Mesodermal cell (in vitro differentiated cells): ENCODE measurements around the gene KIF18B.

Experiments
- H3K27ac ChIP-seq: 2 replicates; pipeline ENCODE4 v1.7.0; 2013; ENCODE audit warnings: mild to moderate bottlenecking, low read depth, low read length, moderate library complexity; ENCODE audit not compliant: severe bottlenecking
- H3K36me3 ChIP-seq: 2 replicates; pipeline ENCODE4 v1.7.1; 2013; ENCODE audit warnings: mild to moderate bottlenecking, low read length, moderate library complexity; ENCODE audit not compliant: control insufficient read depth, insufficient read depth
- H3K4me1 ChIP-seq: one replicate; pipeline ENCODE4 v1.7.1; 2013; ENCODE audit warnings: mild to moderate bottlenecking, low read length; ENCODE audit not compliant: insufficient read depth, control insufficient read depth, poor library complexity, severe bottlenecking
- H3K4me3 ChIP-seq: 2 replicates; pipeline ENCODE4 v1.7.0; 2013; ENCODE audit warnings: low read length, control low read depth, mild to moderate bottlenecking; ENCODE audit not compliant: insufficient read depth, poor library complexity, severe bottlenecking; ENCODE audit errors: extremely low read depth
- H3K9me3 ChIP-seq: 2 replicates; pipeline ENCODE4 v1.7.1; 2013; ENCODE audit warnings: mild to moderate bottlenecking, low read length, moderate library complexity; ENCODE audit not compliant: control insufficient read depth
- WGBS, 2 experiments: methylation state at CpG; one replicate each; pipeline ENCODE4 v1.1.5; 2013; ENCODE audit warnings: missing lambda C conversion rate in 2 of 2; ENCODE audit not compliant: insufficient coverage in 2 of 2; 5-methylcytosine and 5-hydroxymethylcytosine counted together

Gene KIF18B

DNA sequence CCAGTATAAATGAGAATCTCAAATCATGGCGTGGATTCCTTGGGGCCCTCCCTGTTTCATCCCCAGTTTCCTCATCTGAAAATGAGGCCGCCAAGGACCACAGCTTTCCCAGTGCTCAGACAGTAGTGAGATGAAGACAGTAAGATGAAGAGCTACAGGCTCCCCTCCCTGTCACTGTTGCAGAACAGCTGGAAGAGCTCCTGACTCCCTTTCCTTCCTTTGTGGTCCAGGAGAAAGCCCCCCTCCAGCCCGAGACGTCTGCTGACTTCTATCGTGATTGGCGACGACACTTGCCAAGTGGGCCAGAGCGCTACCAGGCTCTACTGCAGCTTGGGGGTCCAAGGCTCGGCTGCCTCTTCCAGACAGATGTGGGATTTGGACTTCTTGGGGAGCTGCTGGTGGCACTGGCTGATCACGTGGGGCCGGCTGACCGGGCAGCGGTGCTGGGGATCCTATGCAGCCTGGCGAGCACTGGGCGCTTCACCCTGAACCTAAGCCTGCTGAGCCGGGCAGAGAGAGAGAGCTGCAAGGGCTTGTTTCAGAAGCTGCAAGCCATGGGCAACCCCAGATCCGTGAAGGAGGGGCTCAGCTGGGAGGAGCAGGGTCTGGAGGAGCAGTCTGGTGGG is 45.3 kb downstream of the KIF18B start:
- WGBS, 2 experiments: 88 to 89% methylated on average over 15 of the region's 17 CpGs
- H3K27ac ChIP-seq: no peak overlapping the region
- peaks cover 44% of the 10 kb centered on the region for H3K4me1 ChIP-seq
- H3K4me3 ChIP-seq: no peak overlapping the region
- H3K36me3 ChIP-seq: no peaks in the 10 kb centered on the region
- no peaks in the 10 kb centered on the region for H3K9me3 ChIP-seq

- H3K4me3 ChIP-seq: no peak overlapping the region
- H3K36me3 ChIP-seq: no peaks in the 10 kb centered on the region
- H3K27ac ChIP-seq: peak overlapping the region; percentile 29
- H3K9me3 ChIP-seq: no peaks in the 10 kb centered on the region
- WGBS, 2 experiments: 85% methylated on average over 2 of the region's 4 CpGs; no CpG with 5 or more reads in 1 of the 2 experiments
- peaks cover 42% of the 10 kb centered on the region for H3K4me1 ChIP-seq
Observed at GRCh38 chr17:44901411-44901921, 46.1 kb downstream of the KIF18B start.

DNA sequence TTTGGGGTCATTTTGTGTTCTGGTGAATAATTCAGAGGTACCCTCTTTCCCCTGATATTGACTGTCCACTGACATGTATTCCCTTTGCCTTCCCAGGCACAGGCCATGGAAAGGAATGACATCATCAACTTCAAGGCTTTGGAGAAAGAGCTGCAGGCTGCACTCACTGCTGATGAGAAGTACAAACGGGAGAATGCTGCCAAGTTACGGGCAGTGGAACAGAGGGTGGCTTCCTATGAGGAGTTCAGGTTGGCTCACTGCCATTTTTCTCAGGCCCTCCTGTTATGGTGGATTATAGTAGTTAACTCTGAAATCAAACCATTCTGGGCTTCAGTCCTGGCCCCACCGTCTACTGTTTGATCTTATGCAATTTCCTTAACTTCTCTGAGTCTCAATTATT is 46.7 kb downstream of the KIF18B start:
- peaks cover 36% of the 10 kb centered on the region for H3K4me1 ChIP-seq
- no peaks in the 10 kb centered on the region for H3K9me3 ChIP-seq
- H3K4me3 ChIP-seq: no peak overlapping the region
- H3K27ac ChIP-seq: no peak overlapping the region
- WGBS, 2 experiments: 80 to 85% methylated on average over 2 of the region's 3 CpGs
- peaks cover 4% of the 10 kb centered on the region for H3K36me3 ChIP-seq

- Histone ChIP-seq H3K4me3 (peak within 1 kb of the TSS; percentile 78), H3K36me3 (peaks cover 18% of the 10 kb centered on the region), H3K9me3 (no peaks in the 10 kb centered on the region), H3K27ac (peak within 1 kb of the TSS; percentile 100), H3K4me1 (peaks cover 27% of the 10 kb centered on the region)
- WGBS, 2 experiments: 0% methylated on average over 41 to 54 of the region's 54 CpGs
Observed at GRCh38 chr17:44899074-44899782, 48.3 kb downstream of the KIF18B start, which contains the start of gene EFTUD2. Gene EFTUD2 (minus strand): TSS chr17:44899445. CDS start chr17:44894521, 4,924 bp downstream.

- WGBS, 2 experiments: 0% methylated on average over 6 of the region's 7 CpGs
Observed at GRCh38 chr17:44898768-44899073, 48.9 kb downstream of the KIF18B start.

GRCh38 chr17:44894642-44895041 is 52.9 kb downstream of the KIF18B start:
- H3K27ac ChIP-seq: no peak overlapping the region
- H3K36me3 ChIP-seq: peaks cover 55% of the 10 kb centered on the region
- no peaks in the 10 kb centered on the region for H3K9me3 ChIP-seq
- WGBS, 2 experiments: no CpG with 5 or more reads among the region's 4 CpGs
- peaks cover 5% of the 10 kb centered on the region for H3K4me1 ChIP-seq
- H3K4me3 ChIP-seq: no peak overlapping the region

More at GRCh38 chr17:44898768-44899073, 48.9 kb downstream of the KIF18B start:
- H3K9me3 ChIP-seq: no peaks in the 10 kb centered on the region
- H3K36me3 ChIP-seq: peaks cover 23% of the 10 kb centered on the region
- peak overlapping the region; percentile 100 for H3K27ac ChIP-seq
- H3K4me1 ChIP-seq: peaks cover 27% of the 10 kb centered on the region
- peak overlapping the region; percentile 78 for H3K4me3 ChIP-seq

DNA sequence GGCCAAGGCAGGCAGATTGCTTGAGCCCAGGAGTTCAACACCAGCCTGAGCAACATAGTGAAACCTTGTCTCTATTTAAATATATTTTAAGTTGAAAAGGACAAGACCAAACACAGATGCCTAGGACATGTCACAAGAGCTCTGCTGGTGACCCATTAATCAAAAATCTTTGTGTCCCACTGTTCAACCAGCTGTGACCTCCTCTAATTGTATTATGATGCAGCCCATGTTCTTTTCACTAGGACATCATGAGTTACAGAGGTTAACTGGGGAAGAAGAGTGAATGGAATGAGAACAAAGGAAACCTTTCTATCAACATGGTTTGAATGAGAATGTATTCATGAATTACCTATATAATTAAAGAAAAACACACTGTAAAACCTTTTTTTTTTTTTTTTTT is 55.3 kb downstream of the KIF18B start:
- Histone ChIP-seq H3K9me3 (no peaks in the 10 kb centered on the region), H3K4me3 (no peak overlapping the region), H3K27ac (no peak overlapping the region), H3K36me3 (peaks cover 66% of the 10 kb centered on the region), H3K4me1 (no peaks in the 10 kb centered on the region)

DNA sequence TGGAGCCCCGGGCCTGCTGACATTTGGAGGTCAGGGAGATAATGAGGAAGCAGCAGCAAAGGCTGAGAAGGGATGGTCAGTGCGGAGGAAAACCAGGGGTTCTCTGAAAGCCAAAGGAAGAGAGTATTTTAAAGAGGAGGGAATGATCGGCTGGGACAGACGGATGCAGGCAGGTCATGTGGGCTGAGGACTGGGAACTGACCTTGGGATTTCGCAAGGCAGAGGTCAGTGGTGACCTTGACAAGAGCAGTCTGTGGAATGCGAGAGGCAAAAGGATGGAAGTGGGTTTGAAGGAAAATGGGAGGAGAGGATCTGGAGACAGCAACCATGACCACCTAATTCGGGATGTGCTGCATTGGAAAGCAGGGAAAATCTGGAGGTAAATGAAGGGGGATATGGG is 58.6 kb downstream of the KIF18B start:
- H3K4me1 ChIP-seq: no peaks in the 10 kb centered on the region
- WGBS, 2 experiments: 93 to 100% methylated on average over 7 of the region's 7 CpGs
- no peak overlapping the region for H3K4me3 ChIP-seq
- peaks cover 79% of the 10 kb centered on the region for H3K36me3 ChIP-seq
- no peaks in the 10 kb centered on the region for H3K9me3 ChIP-seq
- no peak overlapping the region for H3K27ac ChIP-seq

GRCh38 chr17:44887971-44888954 is 59.3 kb downstream of the KIF18B start:
- peaks cover 80% of the 10 kb centered on the region for H3K36me3 ChIP-seq
- no peak overlapping the region for H3K4me3 ChIP-seq
- 95 to 96% methylated on average over 8 of the region's 10 CpGs for WGBS, 2 experiments
- no peak overlapping the region for H3K27ac ChIP-seq
- H3K9me3 ChIP-seq: no peaks in the 10 kb centered on the region
- no peaks in the 10 kb centered on the region for H3K4me1 ChIP-seq

DNA sequence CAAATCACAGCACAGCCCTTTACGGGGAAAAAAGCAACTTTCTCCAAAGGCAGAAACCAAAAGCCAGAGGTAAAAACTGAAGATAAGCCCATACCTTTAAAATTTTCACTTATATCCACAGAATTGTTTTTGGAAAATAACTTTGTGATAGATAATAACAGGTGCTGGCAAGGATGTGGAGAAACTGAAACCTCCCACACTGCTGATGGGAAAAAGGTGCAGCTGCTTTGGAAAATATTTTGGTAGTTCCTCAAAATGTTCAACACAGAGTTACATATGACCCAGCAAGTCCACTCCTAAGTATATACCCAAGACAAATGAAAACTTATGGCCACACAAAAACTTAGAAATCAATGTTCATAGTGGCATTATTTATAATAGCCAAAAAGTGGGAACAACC is 60.6 kb downstream of the KIF18B start:
- H3K36me3 ChIP-seq: peaks cover 80% of the 10 kb centered on the region
- no peaks in the 10 kb centered on the region for H3K9me3 ChIP-seq
- no peak overlapping the region for H3K4me3 ChIP-seq
- no peak overlapping the region for H3K27ac ChIP-seq
- no CpG with 5 or more reads among the region's 1 CpG for WGBS, 2 experiments
- H3K4me1 ChIP-seq: no peaks in the 10 kb centered on the region
